B cell (primary cell): Measurements from ENCODE around the gene HDAC10. TPM values are rescaled to one million over a fixed set of nuclear protein-coding genes. Genes with fewer than 3 reads are reported as not detected.
A peak's percentile ranks its signal among the peaks of the same experiment; 100 is the strongest.

Experiments
- ATAC-seq: fragments of 200-7000 bp; cut with Tn5 transposase; one replicate; pipeline ENCODE4 v1.10.0; 2021; ENCODE audit warnings: low read depth, mild to moderate bottlenecking, moderate number of reproducible peaks, moderate library complexity
- CTCF ChIA-PET: fragments of 350-600 bp; sonication (Branson Sonifier 250); formaldehyde crosslinking; loops from one replicate; lab custom pipeline; 2021; ENCODE audit warnings: antibody characterized with exemption, inconsistent platforms; lab: Charles Lee
- POLR2A ChIA-PET: fragments of 350-600 bp; sonication (Branson Sonifier 250); formaldehyde crosslinking; loops from one replicate; lab custom pipeline; 2021; ENCODE audit warnings: antibody characterized with exemption; lab: Charles Lee
- DNase-seq: peaks from one replicate; pipeline ENCODE4 v3.0.0; 2013
- H2AFZ ChIP-seq: 2 replicates; pipeline ENCODE4 v1.6.1; 2012; ENCODE audit warnings: mild to moderate bottlenecking, low read depth, low read length; ENCODE audit not compliant: insufficient read depth, poor library complexity, severe bottlenecking
- H3K27ac ChIP-seq, 2 donors: 1 replicate in 1 of 2; 2 replicates in 1 of 2; pipeline ENCODE4 v1.5.1; 2012 to 2013; ENCODE audit warnings: low read length in 2 of 2, mild to moderate bottlenecking in 2 of 2, moderate library complexity in 1 of 2
- H3K27me3 ChIP-seq, 4 experiments: fragments of 200-600 bp in 1 of 4; sonication (generic) in 1 of 4; replicated peaks in 1 of 4; 1 replicate in 2 of 4; 2 replicates in 2 of 4; pipeline versions ENCODE4 v1.6.1 to v1.7.0; 2013 to 2016; ENCODE audit warnings: low read length in 3 of 4, mild to moderate bottlenecking in 2 of 4, mixed read lengths in 1 of 4, moderate library complexity in 1 of 4; ENCODE audit not compliant: insufficient read depth in 4 of 4, control insufficient read depth in 3 of 4; ENCODE audit errors: control extremely low read depth in 1 of 4
- H3K36me3 ChIP-seq, 2 experiments: replicated peaks in 1 of 2; 1 replicate in 1 of 2; 2 replicates in 1 of 2; pipeline versions ENCODE4 v1.6.1 to v1.7.1; 2013; ENCODE audit warnings: low read length in 1 of 2; ENCODE audit not compliant: insufficient read depth in 2 of 2, control insufficient read depth in 1 of 2; ENCODE audit errors: control extremely low read depth in 1 of 2, extremely low read depth in 1 of 2
- H3K4me1 ChIP-seq, 2 donors: fragments of 200-600 bp in 1 of 2; sonication (generic) in 1 of 2; 1 replicate in 1 of 2; 2 replicates in 1 of 2; pipeline versions ENCODE4 v1.5.1 to v1.6.1; 2013 to 2017; ENCODE audit warnings: low read length in 2 of 2; ENCODE audit not compliant: control insufficient read depth in 2 of 2, insufficient read depth in 2 of 2
- H3K4me2 ChIP-seq: replicated peaks from 2 replicates; pipeline ENCODE3; 2012; ENCODE audit warnings: mild to moderate bottlenecking, low read depth, low read length; ENCODE audit not compliant: poor library complexity, severe bottlenecking
- H3K4me3 ChIP-seq, 5 experiments: fragments of 200-600 bp in 1 of 5; sonication (generic) in 1 of 5; 1 replicate in 3 of 5; 2 replicates in 2 of 5; pipeline versions ENCODE4 v1.5.1 to v1.7.0; 2011 to 2016; ENCODE audit warnings: low read length in 4 of 5, mild to moderate bottlenecking in 4 of 5, low read depth in 2 of 5, control low read depth in 1 of 5, moderate library complexity in 1 of 5; ENCODE audit not compliant: insufficient read depth in 1 of 5; ENCODE audit errors: control extremely low read depth in 1 of 5, extremely low read depth in 1 of 5
- H3K79me2 ChIP-seq: fragments of 200-600 bp; sonication (generic); one replicate; pipeline ENCODE4 v1.6.0; 2016; ENCODE audit warnings: low read length; ENCODE audit not compliant: control insufficient read depth, insufficient read depth
- H3K9ac ChIP-seq: fragments of 200-600 bp; sonication (generic); 2 replicates; pipeline ENCODE4 v1.6.1; 2017; ENCODE audit warnings: mild to moderate bottlenecking, low read length, moderate library complexity
- H3K9me3 ChIP-seq, 3 donors: one replicate each; pipeline versions ENCODE4 v1.6.1 to v1.7.1; 2013; ENCODE audit warnings: low read length in 2 of 3; ENCODE audit not compliant: control insufficient read depth in 2 of 3, insufficient read depth in 1 of 3; ENCODE audit errors: control extremely low read depth in 1 of 3
- H4K20me1 ChIP-seq: 2 replicates; pipeline ENCODE4 v1.6.0; 2012; ENCODE audit warnings: mild to moderate bottlenecking, low read length; ENCODE audit not compliant: insufficient read depth, control insufficient read depth, poor library complexity, severe bottlenecking
- H3K27ac Mint-ChIP-seq: one replicate; pipeline ENCODE4 v1.8.0; 2021; ENCODE audit warnings: mixed read lengths
- H3K27me3 Mint-ChIP-seq: one replicate; pipeline ENCODE4 v1.8.0; 2021; ENCODE audit warnings: mixed read lengths
- H3K4me1 Mint-ChIP-seq: one replicate; pipeline ENCODE4 v1.8.0; 2021; ENCODE audit warnings: mixed read lengths
- H3K4me3 Mint-ChIP-seq: one replicate; pipeline ENCODE4 v1.8.0; 2021; ENCODE audit warnings: mixed read lengths
- H3K9me3 Mint-ChIP-seq: one replicate; pipeline ENCODE4 v1.8.0; 2022; ENCODE audit warnings: mixed read lengths; ENCODE audit not compliant: insufficient read depth
- EZH2 ChIP-seq: IDR thresholded peaks from 2 replicates; pipeline ENCODE4 v1.6.1; 2012; ENCODE audit warnings: borderline replicate concordance, low read depth, mild to moderate bottlenecking, moderate library complexity, low read length; ENCODE audit not compliant: insufficient read depth, poor library complexity, severe bottlenecking
- WGBS: methylation state at CpG from one replicate; pipeline ENCODE4 v1.1.5; 2013; ENCODE audit warnings: missing lambda C conversion rate; ENCODE audit not compliant: insufficient coverage; 5-methylcytosine and 5-hydroxymethylcytosine counted together
- intact Hi-C: fragments of 100-400 bp; cut with micrococcal nuclease; formaldehyde crosslinking; loops from one replicate; pipeline ENCODE4 v1.10.0; 2022
- polyA plus RNA-seq: library from polyadenylated mRNA; depleted of rRNA; stranded (reverse); fragments of >200 nt; gene quantifications from 2 replicates; pipeline ENCODE4 v1.2.3, GENCODE V29; 2012
- total RNA-seq, 2 donors: library from RNA; stranded (reverse); fragments of 120-200 nt in 1 of 2; gene quantifications; 1 replicate in 1 of 2; 2 replicates in 1 of 2; pipeline versions ENCODE4 v1.2.3 to v1.2.4, GENCODE V29; 2013 to 2022
- TF ChIP-seq, protein P1 (sequence below): fragments of 200-600 bp; IDR thresholded peaks from one replicate; pipeline ENCODE4 v1.8.0; 2022; ENCODE audit warnings: antibody characterized with exemption, mild to moderate bottlenecking

The HDAC10 gene
- total and polyA plus RNA-seq, 2 donors (not counting 1 experiment from before 2014, with no cell fraction given): 136 to 187 TPM

DNA sequence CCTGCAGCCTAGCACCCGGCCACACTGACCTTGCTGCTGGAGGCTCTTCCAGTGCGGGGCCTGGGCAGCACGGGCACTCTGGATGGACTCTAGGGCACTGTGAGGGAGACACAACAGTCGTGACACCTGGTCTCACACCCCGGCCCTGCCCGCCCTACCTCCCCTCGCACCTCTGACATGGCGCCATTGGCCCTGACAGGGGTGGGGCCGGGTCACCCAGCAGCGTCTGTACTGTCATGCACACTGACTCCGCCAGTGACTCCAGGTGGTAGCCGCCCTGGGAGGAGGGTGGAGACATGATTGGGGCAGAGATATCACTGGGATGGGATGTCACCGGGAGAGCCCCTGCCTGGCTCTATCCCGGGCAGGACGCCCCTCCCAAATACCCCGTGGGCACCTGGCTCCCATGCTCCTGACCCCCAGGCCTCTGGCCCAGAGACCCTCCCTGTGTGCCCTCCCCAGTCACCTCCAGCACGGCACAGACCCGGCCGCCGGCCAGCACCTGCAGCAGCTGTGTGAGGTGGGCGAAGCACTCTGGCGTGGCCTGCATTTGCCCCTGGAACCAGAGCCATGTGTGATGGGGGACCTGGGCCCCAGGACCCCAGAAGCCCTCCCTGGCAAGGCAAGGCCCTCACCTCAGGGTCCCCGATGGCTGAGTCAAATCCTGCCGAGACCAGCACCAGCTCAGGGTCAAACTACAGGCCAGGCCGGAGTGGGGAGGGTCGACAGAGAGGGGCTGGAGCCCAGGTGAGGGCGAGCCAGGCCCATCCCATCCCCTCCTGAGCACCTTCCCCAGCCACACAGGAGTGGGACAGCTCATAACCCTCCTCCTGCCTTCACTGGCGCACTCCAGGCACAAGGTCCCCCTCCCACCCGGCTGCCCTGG, 2.6 kb downstream of the HDAC10 start:
- H3K9me3 Mint-ChIP-seq: no peaks in the 10 kb centered on the region
- H3K9me3 ChIP-seq: no peaks in the 10 kb centered on the region
- ChIA-PET CTCF (no interaction called here), POLR2A (interaction anchor here (0.6 kb wide), 1 partner anchor 59 kb away, joined by 5 read pairs; the partner anchor contains the start of gene PLXNB2)
- H2AFZ ChIP-seq: no peak overlapping the region
- H3K27ac ChIP-seq: no peak overlapping the region
- H3K4me1 Mint-ChIP-seq: peaks cover 39% of the 10 kb centered on the region
- DNase-seq (no peak), ATAC-seq (no peak)
- H3K36me3 ChIP-seq: peaks cover 0 to 29% of the 10 kb centered on the region in 2 experiments
- no peak overlapping the region for H3K27ac Mint-ChIP-seq
- TF ChIP-seq EZH2: no peak
- TF ChIP-seq, protein P1, sequence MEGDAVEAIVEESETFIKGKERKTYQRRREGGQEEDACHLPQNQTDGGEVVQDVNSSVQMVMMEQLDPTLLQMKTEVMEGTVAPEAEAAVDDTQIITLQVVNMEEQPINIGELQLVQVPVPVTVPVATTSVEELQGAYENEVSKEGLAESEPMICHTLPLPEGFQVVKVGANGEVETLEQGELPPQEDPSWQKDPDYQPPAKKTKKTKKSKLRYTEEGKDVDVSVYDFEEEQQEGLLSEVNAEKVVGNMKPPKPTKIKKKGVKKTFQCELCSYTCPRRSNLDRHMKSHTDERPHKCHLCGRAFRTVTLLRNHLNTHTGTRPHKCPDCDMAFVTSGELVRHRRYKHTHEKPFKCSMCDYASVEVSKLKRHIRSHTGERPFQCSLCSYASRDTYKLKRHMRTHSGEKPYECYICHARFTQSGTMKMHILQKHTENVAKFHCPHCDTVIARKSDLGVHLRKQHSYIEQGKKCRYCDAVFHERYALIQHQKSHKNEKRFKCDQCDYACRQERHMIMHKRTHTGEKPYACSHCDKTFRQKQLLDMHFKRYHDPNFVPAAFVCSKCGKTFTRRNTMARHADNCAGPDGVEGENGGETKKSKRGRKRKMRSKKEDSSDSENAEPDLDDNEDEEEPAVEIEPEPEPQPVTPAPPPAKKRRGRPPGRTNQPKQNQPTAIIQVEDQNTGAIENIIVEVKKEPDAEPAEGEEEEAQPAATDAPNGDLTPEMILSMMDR: no peak
- intact Hi-C loops: no loop called here
- 96% methylated on average over 28 of the region's 29 CpGs for WGBS
- H3K9ac ChIP-seq: no peak overlapping the region
- no peak overlapping the region for H3K4me3 ChIP-seq
- H3K4me1 ChIP-seq: peaks cover 27 to 61% of the 10 kb centered on the region in 2 donors
- peaks cover 42% of the 10 kb centered on the region for H3K79me2 ChIP-seq
- no peak overlapping the region for H3K4me2 ChIP-seq
- H3K27me3 ChIP-seq: no peaks in the 10 kb centered on the region
- peaks cover 51% of the 10 kb centered on the region for H4K20me1 ChIP-seq
- no peak overlapping the region for H3K4me3 Mint-ChIP-seq
- no peaks in the 10 kb centered on the region for H3K27me3 Mint-ChIP-seq

DNA sequence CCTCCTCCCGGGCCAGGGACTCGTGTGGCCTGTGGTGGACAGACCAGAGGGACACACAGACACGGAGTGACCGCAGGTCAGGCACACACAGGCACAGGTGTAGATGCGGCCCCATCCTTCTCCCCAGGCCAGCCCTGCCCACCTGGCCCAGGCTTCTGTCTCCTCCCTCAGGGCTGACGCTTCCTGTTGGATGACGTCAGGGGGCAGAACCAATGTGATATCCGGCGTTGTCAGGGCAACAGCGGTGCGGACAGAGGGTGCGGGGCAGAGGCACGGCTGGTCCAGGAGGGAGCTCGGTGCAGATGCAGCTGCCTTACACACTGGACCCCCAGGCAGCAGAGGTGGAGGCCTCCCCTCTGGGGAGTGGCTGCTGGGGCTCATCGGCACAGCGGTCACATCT, 3.3 kb downstream of the HDAC10 start:
- no peak for TF ChIP-seq EZH2
- TF ChIP-seq, protein P1: no peak
- no peaks in the 10 kb centered on the region for H3K9me3 Mint-ChIP-seq
- DNase-seq (peak; percentile 74), ATAC-seq (no peak)
- H4K20me1 ChIP-seq: peaks cover 58% of the 10 kb centered on the region
- no peak overlapping the region for H2AFZ ChIP-seq
- ChIA-PET POLR2A (interaction anchor here (0.6 kb wide), 1 partner anchor 60 kb away, joined by 5 read pairs; the partner anchor contains the start of gene PLXNB2), CTCF (no interaction called here)
- peaks cover 49% of the 10 kb centered on the region for H3K79me2 ChIP-seq
- H3K4me3 ChIP-seq: no peak overlapping the region
- peaks cover 0 to 29% of the 10 kb centered on the region in 2 experiments for H3K36me3 ChIP-seq
- no peaks in the 10 kb centered on the region for H3K27me3 Mint-ChIP-seq
- no peak overlapping the region for H3K9ac ChIP-seq
- H3K27ac ChIP-seq: no peak overlapping the region
- intact Hi-C loops: no loop called here
- H3K4me2 ChIP-seq: no peak overlapping the region
- peak overlapping the region; percentile 73 for H3K27ac Mint-ChIP-seq
- H3K9me3 ChIP-seq: no peaks in the 10 kb centered on the region
- H3K4me1 ChIP-seq: peaks cover 31 to 68% of the 10 kb centered on the region in 2 donors
- WGBS: 67% methylated on average over 16 of the region's 16 CpGs
- H3K27me3 ChIP-seq: no peaks in the 10 kb centered on the region
- H3K4me1 Mint-ChIP-seq: peaks cover 41% of the 10 kb centered on the region
- peak overlapping the region; percentile 69 for H3K4me3 Mint-ChIP-seq
